IPS-18c (cell line): Measurements from ENCODE around the gene ZNF438.
"Not testable (repeated sequence)": the region's sequence is repeated elsewhere in the genome, so short reads cannot be mapped to it uniquely, and the experiment has no call there.

Source experiments
- H3K4me3 ChIP-seq: 2 replicates; pipeline ENCODE4 v1.7.0; 2013; ENCODE audit warnings: low read depth, mild to moderate bottlenecking, low read length, moderate library complexity; ENCODE audit not compliant: insufficient read depth
- H3K9me3 ChIP-seq: one replicate; pipeline ENCODE4 v1.6.1; 2013; ENCODE audit warnings: mild to moderate bottlenecking, low read length, moderate library complexity; ENCODE audit not compliant: control insufficient read depth, insufficient read depth

Gene ZNF438

DNA sequence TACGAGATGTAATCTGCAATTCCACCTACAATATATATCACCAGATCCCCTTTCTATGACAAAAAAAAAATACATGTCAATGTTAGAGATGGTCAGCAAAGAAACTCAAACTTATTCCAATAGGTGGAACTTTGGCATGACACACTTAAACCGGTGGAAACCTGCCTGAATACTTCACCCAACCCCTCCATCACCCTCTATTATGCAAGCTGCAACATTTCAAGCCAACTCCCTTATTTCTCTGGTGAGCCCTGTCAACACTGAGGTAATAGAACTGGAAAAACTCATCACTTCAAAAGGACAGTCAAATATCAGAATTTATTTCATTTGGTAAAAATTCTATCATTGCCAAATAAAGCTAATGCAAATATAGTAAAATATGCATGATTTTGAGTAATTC is 3.6 kb downstream of the ZNF438 start:
- no peaks in the 10 kb centered on the region for H3K9me3 ChIP-seq
- no peak overlapping the region for H3K4me3 ChIP-seq

DNA sequence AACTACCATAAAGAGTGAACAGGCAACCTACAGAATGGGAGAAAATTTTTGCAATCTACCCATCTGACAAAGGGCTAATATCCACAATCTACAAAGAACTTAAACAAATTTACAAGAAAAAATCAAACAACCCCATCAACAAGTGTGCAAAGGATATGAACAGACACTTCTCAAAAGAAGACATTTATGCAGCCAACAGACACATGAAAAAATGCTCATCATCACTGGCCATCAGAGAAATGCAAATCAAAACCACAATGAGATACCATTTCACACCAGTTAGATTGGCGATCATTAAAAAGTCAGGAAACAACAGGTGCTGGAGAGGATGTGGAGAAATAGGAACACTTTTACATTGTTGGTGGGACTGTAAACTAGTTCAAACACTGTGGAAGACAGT is 5.4 kb downstream of the ZNF438 start:
- H3K9me3 ChIP-seq, H3K4me3 ChIP-seq: not testable (repeated sequence)

DNA sequence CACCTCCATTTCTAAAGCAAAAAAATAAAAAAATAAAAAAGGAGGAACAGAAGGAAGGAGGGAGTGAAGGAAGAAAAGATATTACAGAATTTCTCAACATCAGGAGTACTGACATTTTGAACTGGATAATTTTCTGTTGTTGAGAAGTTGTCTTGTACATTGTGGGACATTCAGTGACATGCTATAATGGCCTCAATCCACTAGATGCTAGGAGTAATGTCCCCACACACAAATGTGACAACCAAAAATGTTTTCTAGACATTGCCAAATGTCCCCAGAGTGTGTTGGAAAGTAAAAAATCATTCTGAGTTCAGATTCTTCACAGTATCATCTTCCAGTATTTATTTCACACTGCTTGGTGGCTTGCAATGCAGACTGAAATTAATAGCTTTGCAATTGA is 6.5 kb downstream of the ZNF438 start:
- Histone ChIP-seq H3K4me3 (no peak overlapping the region), H3K9me3 (no peaks in the 10 kb centered on the region)

DNA sequence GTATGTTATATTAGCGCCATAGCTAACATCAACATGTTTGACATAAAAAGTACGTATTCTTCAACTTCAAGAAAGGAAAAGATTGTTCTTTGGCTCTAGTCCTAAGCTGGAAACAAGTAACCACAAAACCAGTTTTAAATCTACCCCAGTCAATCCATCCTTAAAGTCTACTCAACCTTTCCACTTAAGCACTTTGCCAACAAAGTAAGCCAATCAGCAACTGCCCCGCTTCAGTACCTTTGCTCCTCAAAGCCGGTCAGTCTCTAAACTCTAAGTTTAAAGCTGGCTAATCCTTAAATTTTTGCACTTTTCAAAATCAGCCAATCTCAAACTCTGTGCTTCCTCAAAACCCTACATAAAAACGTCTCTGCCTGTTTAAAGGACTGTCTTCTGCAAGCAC is 8.1 kb downstream of the ZNF438 start:
- H3K9me3 ChIP-seq, result no peaks in the 10 kb centered on the region
- no peak overlapping the region for H3K4me3 ChIP-seq

DNA sequence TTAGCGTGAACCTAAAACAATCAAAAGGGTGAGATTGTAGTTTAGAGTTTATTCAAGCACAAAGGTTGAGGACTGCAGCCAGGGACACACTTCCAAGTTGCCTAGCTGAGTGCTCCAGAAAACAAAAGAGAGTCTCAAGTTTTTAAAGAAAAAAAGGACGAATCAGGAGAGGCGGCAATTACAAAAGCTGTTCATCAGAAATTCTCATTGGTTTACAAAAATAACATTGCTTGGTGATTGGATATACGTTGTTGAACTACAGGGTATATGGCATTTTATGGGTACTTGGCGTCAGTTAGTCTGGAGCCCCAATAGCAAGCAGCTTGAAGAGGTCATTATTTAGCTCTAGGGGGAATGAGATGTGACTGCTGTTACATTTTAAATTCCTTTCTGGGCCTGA is 11.5 kb downstream of the ZNF438 start:
- Histone ChIP-seq H3K9me3 (no peaks in the 10 kb centered on the region), H3K4me3 (no peak overlapping the region)

DNA sequence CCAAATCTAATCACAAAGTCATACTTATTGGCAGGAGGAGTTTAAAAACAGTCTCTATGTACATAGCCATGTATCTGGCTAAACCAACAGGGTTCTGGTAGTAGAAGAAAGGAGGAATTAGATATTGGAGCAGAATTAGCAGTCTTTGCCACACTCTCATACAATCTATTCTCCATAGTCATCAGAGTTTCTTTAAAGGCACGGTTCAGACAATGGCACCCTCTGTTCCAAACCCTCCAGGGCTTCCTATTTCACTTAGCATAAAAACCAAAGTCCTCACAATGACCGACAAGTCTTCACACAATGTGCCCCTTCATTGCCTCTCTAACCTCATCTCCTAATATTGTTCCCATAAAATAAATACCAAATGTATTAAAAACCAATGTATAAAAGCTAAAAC is 12.7 kb downstream of the ZNF438 start:
- H3K9me3 ChIP-seq, result no peaks in the 10 kb centered on the region
- no peak overlapping the region for H3K4me3 ChIP-seq

DNA sequence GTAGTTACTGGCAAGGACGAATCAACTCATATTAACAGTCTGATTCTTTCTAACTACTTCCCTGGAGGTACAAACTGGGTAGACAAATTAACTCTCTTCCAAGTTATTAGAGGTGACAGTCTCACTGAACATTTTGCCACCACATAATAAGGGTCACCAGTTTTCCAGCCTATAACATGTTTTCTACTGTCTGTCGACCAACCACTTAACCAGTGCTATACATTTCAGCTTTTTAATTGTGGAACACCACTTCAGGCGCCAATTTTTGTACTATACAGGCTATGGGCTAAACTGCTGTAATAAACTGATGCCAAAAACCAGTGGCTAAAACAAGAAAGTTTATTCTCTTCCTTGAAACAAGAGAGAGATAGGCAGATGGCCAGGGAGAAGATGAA is 13.3 kb downstream of the ZNF438 start:
- Histone ChIP-seq H3K4me3 (no peak overlapping the region), H3K9me3 (no peaks in the 10 kb centered on the region)

DNA sequence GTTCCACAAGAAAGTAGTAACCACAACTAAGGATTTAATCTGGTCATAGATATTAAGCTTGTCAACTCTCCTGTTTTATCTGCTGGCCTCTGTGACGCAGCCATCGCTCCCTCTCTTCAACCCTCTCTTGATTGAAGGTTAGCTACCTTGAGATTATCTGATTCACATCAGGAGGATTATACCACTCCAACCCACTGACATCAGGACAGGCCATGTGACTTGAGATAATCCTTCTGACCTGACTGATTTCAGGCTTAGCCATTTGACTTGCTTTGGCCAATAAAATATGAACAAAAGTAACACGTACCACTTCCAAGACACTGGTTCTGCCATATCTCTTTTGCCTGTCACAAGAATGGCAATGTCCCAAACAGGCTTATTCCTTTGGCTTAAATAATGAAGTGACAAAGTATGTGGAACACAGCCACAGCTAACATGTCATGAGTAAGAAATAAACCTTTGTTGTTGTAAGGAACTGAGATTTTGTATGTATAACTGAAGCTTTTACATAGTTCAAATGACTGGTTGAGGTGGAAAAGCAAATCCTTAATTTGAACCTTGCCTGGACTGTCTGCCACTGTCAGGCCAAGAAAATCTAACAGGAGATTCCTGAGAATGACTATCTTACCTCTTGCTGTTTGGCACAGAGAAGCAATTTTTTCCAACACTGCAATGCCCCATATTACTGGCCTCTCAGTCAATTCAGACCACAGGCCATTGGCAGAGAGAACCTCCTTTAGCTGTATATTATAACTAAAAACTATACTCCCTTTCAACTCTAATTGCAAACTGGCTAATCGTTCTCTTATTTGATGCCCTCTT is 13.9 kb downstream of the ZNF438 start:
- Histone ChIP-seq H3K4me3 (no peak overlapping the region), H3K9me3 (no peaks in the 10 kb centered on the region)

DNA sequence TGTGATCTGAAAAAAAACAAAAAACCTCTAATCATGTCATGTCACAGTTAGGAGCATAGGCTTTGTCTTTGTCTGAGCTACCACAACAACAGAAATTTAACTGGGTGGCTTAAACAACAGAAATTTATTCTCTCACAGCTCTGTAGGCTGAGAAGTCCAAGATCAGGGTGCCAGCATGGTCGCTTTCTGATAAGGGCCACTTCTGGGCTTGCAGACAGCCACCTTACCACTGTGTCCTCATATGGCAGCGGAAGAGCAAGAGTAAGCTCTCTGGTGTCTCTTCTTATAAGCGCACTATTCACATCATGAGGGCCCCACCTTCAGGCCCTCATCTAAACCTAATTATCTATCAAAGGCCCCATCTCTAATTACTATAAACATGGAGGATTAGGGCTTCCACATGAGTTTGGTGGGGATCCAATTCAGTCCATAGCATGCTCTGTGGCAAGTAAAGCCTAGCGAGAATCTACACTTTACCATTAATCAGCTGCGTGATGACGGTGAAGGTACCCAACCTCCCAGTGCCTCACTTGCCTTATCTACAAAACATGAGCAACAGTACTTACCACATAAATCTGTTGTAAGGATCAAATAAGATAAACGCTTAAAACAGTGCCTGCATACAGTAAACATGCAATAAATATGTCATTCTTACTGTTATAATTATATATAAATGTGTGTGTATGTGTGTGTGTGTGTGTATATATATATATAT is 17.3 kb downstream of the ZNF438 start:
- no peaks in the 10 kb centered on the region for H3K9me3 ChIP-seq
- no peak overlapping the region for H3K4me3 ChIP-seq

DNA sequence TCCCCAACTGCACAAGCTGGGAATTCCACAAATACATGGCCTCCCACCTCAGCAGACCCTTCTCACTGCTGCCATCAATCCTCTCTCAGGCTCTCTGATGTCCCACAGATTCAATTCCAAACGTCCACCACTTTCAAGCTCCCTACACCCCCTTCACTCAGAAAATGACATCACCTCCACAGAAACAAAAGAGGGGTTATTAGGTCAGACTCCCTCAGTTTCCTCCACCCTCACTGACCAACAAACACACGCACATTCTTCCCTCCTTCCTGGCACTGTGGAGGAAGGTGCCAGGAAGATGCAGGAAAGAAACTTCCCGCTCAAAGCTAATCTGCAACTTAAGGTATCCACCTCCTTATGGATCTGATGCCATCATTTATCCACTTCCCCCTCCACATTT is 18.3 kb downstream of the ZNF438 start:
- no peaks in the 10 kb centered on the region for H3K9me3 ChIP-seq

DNA sequence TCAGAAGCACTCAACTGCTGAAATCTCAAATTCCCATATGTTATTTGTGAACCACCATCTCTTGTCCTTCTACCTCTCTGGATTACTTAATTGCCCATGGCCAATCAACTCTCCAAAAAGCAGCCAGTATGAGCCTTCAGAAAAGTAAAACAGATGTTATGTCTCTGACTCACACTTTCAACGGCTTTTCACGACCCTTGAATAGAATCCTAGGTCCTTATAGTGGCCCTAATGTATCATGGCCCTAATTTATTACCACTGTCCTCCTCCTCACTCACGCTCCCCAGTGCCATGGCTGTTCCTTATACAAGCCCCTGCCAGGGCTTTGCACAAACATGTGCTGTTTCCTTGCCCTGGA is 20.0 kb downstream of the ZNF438 start:
- Histone ChIP-seq H3K4me3 (no peak overlapping the region), H3K9me3 (no peaks in the 10 kb centered on the region)

More for the DNA sequence above, 18.3 kb downstream of the ZNF438 start:
- no peak overlapping the region for H3K4me3 ChIP-seq

DNA sequence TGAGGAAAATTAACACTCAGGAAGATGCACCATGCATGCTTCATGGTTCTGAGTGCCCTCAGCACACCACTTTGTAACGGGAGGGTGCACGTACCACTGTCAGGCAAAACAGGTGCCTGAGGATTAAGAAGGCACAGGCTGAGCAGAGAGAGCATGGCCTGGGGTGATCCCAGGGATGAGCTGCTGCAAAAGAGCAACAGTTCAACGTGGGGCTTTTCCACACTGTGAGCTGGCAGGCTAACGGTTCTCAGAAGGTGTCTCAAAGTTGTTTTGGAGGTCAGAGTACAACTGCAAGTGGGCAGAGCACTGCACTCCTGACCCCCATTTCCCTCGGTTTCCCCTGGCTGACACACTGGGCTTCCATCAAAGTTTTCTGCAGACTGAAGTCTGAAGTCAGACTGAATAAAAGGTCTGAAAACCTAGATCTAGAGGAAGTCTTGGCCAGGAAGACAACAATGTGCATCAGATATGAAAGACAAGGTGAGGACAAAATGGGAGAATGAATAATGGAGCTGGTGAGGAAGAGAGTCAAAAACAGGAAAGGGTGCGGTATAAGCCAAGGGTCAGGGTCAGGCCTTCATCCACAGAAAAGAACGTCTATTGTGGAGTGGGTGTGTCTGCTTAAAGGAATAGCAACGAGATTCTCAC is 20.5 kb downstream of the ZNF438 start:
- Histone ChIP-seq H3K9me3 (no peaks in the 10 kb centered on the region), H3K4me3 (no peak overlapping the region)

DNA sequence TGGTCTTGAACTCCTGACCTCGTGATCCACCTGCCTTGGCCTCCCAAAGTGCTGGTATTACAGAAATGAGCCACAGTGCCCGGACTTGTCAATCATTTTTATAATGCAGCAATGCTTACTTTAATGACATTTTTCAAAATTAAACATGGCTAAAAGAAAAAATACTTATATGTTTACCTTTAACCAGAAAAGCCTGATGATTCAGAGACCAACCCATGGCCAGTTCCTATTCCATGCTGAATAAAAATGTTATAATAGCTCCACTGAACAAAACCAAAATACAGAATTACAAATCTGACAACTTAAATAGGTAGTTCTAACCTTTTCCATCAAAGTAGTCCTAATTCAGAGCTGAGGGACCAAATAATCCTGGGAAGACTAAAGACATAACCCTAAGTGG is 21.6 kb downstream of the ZNF438 start:
- no peak overlapping the region for H3K4me3 ChIP-seq
- no peaks in the 10 kb centered on the region for H3K9me3 ChIP-seq

DNA sequence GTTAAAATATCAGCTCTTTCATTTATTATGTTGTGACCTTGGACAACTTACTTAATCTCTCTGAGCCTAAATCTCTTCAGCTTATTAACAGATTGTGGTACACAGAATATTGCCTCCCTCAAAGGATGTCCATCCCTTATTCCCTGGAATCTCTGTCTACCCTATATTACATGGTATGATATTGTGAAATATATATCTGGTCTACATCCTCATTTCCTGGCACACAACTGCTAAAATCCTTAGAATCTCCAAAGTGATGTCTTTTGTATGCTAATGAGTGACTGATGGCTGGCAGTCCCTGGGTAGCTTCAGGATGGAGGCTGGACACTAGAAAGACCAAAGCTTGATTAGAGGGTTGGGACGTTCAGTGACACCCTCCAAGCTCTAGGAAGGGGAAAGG is 25.8 kb downstream of the ZNF438 start:
- H3K9me3 ChIP-seq, result no peaks in the 10 kb centered on the region
- no peak overlapping the region for H3K4me3 ChIP-seq

DNA sequence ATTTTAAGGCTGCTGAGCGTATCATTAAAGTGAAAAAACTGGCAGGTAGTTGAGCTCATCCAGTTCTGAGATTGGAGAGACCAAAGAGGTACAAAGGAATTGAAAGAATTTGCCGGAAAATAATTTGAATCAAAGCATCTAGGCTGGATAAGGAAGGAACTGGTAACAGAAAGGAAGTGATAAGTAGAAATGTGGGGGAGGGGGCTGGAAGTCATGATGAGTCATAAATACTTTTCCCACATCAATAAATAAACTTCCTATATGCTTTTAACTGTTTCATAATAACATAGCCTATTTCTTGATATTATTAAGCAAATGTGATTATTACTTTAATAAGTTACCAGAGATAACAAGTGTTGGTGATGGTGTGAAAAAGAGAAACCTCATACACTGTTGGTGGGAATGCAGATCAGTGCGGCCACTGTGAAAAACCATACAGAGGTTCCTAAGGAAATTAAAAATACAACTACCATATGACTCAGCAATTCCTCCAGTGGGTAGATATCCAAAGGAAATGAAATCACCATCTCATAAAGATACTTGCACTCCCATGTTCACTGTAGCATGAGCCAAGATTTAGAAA is 27.0 kb downstream of the ZNF438 start:
- Histone ChIP-seq H3K9me3 (no peaks in the 10 kb centered on the region), H3K4me3 (no peak overlapping the region)

DNA sequence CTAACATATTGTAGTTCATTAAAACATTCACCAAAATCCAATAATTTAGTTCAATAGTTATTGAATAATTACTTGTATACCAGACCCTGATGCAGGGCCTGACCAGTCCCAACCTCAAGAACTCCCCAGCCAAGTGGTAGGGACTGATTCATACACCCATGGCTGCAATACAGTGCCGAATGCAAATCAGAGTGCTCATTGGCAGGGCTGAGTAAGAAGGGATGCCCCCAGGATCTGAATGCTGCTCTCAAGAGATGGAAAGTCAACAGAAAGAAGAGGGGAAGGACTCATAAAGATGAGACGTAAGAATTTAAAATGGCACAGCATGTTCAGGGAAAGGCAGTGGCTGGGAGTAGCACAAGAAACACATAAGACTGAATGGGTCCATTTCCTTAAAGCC is 29.9 kb downstream of the ZNF438 start:
- H3K4me3 ChIP-seq, result no peak overlapping the region
- no peaks in the 10 kb centered on the region for H3K9me3 ChIP-seq

DNA sequence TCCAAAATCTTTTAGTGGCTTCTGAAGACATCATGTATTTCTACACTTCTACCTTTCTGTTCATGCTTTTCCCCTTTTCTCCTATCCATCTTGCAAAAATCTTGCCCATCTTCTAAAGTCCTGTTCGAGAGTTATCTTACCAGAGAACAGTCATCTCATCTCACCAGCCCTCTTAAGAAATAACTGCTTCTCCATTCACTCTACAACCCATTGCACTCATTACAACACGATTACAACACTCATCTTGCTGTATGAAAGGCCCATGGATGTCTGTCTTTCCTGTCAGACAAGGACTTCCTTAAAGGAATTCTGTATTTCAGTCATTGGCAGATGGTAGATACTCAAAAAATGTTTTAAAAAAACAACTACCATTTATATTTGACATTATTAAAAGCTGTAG is 30.8 kb downstream of the ZNF438 start:
- H3K4me3 ChIP-seq, result no peak overlapping the region
- no peaks in the 10 kb centered on the region for H3K9me3 ChIP-seq
